GM10847 (cell line): ENCODE results near the gene RUNX3.

Experiments used
- POLR2A ChIP-seq: IDR thresholded peaks from 2 replicates; pipeline ENCODE4 v1.6.1; 2011; ENCODE audit not compliant: insufficient read length; ENCODE audit errors: extremely low read depth

RUNX3 gene

GRCh38 chr1:24896176-24896575, 33.9 kb downstream of the RUNX3 start:
- TF ChIP-seq POLR2A = no peak

- no peak for TF ChIP-seq POLR2A
Measured at GRCh38 chr1:24895511-24895910, 34.6 kb downstream of the RUNX3 start.

GRCh38 chr1:24894002-24894401, 36.1 kb downstream of the RUNX3 start:
- no peak for TF ChIP-seq POLR2A

- TF ChIP-seq POLR2A = no peak
Measured at GRCh38 chr1:24893431-24893830, 36.6 kb downstream of the RUNX3 start.

- TF ChIP-seq POLR2A = no peak
Measured at GRCh38 chr1:24892188-24893153, 37.6 kb downstream of the RUNX3 start.

- no peak for TF ChIP-seq POLR2A
Measured at GRCh38 chr1:24890887-24891286, 39.2 kb downstream of the RUNX3 start.

GRCh38 chr1:24888971-24889676, 41.0 kb downstream of the RUNX3 start:
- no peak for TF ChIP-seq POLR2A

- TF ChIP-seq POLR2A = no peak
Measured at GRCh38 chr1:24888061-24888970, 41.8 kb downstream of the RUNX3 start.

GRCh38 chr1:24886241-24886640, 43.8 kb downstream of the RUNX3 start:
- TF ChIP-seq POLR2A = no peak

GRCh38 chr1:24884751-24885150, 45.3 kb downstream of the RUNX3 start:
- no peak for TF ChIP-seq POLR2A

- no peak for TF ChIP-seq POLR2A
Measured at GRCh38 chr1:24881034-24881433, 49.0 kb downstream of the RUNX3 start.

GRCh38 chr1:24878775-24879742, 51.0 kb downstream of the RUNX3 start:
- TF ChIP-seq POLR2A = no peak

- TF ChIP-seq POLR2A = no peak
Measured at GRCh38 chr1:24878045-24878444, 52.0 kb downstream of the RUNX3 start.

- no peak for TF ChIP-seq POLR2A
Measured at GRCh38 chr1:24875991-24876506, 54.0 kb downstream of the RUNX3 start.
